Lower leg skin (tissue), 4 donors: ENCODE measurements around the gene MPHOSPH8. TPM values are rescaled to one million over a fixed set of nuclear protein-coding genes. Genes with fewer than 3 reads are reported as not detected.

Source experiments
- DNase-seq, 2 donors: peaks; one replicate each; pipeline ENCODE4 v3.0.0-alpha.2; 2019; ENCODE audit warnings: low spot score in 2 of 2
- H3K4me3 ChIP-seq: fragments of 200-600 bp; sonication (generic); 2 replicates; pipeline ENCODE4 v1.5.1; 2017; ENCODE audit warnings: mild to moderate bottlenecking, low read depth; ENCODE audit not compliant: poor library complexity, severe bottlenecking
- CTCF ChIP-seq, 3 donors: fragments of 450-650 bp; IDR thresholded peaks; one replicate each; pipeline ENCODE4 v1.5.1; 2016; ENCODE audit warnings: antibody characterized with exemption in 3 of 3, mild to moderate bottlenecking in 3 of 3, moderate library complexity in 2 of 3
- POLR2A ChIP-seq, 2 donors: fragments of 450-650 bp; IDR thresholded peaks; one replicate each; pipeline ENCODE4 v1.6.1; 2016 to 2017; ENCODE audit warnings: antibody characterized with exemption in 2 of 2, mild to moderate bottlenecking in 1 of 2, moderate library complexity in 1 of 2
- WGBS, 2 donors: methylation state at CpG; one replicate each; pipeline ENCODE4 v1.1.5; 2018; 5-methylcytosine and 5-hydroxymethylcytosine counted together
- intact Hi-C: fragments of 100-400 bp; cut with DNase I; formaldehyde crosslinking; loops from one replicate; pipeline ENCODE4 v1.15.0; 2023; ENCODE audit warnings: low total_unique reads
- total RNA-seq, 4 donors: library from RNA; depleted of rRNA; stranded (reverse); fragments of >200 nt; gene quantifications; one replicate each; pipeline ENCODE4 v1.1.0, GENCODE V29; 2016

The MPHOSPH8 gene
- total RNA-seq, 4 donors from 2014 or later = 18.6 to 30.1 (median 25.6) TPM

GRCh38 chr13:19720039-19720438 is 86.6 kb downstream of the MPHOSPH8 start:
- intact Hi-C loops = no loop called here
- no peak overlapping the region for H3K4me3 ChIP-seq
- no peak for DNase-seq
- TF ChIP-seq CTCF (IDR thresholded peaks at IDR 0.05) (no peak), POLR2A (IDR thresholded peaks at IDR 0.05) (no peak)
- 93 to 95% methylated on average over 2 of the region's 2 CpGs for WGBS, 2 donors

Other genes with a start within 250 kb of the MPHOSPH8 start
- gene TPTE2, start 72.1 kb upstream of the MPHOSPH8 start, total RNA-seq = not detected
- gene PSPC1, start 149.3 kb downstream of the MPHOSPH8 start, total RNA-seq = 10 to 100 TPM; 35.7 to 49.0 (median 47.4) TPM
- gene ZMYM5, start 230.0 kb downstream of the MPHOSPH8 start, total RNA-seq = 10 to 100 TPM; 14.1 to 20.0 (median 18.0) TPM